ENCODE results near the gene FGD4.

The FGD4 gene

DNA sequence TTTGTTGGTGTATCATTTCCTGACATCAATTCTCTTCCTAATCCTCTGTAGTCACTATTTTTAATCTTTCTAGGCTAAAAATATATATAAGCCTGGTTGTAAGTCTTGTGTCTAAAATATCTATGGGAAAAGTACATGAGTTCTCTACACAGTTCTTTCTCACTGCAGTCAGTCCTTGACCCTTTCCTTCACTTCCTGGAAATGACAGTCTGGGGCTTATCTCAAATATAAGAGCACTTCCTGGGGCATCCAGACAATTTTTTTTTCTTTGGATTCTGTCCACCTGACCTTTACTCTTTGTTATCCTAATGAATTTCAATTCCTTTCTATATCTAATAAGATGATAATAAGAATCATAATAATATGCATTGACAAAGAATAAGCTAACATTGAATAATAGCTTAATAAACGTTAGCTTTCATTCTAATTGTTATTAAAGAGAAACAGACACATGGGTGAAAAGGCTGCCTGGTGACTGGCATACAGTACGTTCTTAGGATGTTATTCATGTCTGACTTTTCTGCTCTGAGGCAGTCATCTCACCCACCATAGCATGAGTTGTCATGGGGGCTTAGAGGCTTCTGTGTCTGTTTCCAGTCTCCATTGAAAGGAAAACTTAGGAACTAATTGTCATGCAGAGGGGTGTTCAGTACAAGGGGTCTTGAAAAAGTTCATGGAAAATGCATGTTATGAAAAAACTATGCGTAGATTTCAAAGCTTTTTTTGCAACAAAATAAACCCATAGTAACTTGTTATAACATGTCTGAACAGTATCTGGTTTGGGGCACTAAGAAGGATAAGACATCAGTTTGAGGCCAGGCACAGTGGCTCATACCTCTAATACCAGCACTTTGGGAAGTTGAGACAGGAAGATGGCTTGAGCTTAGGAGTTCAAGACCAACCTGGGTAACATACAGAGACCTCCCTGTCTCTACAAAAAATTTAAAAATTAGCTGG, 213.6 kb downstream of the FGD4 start:
- DNase-seq, result no peak

DNA sequence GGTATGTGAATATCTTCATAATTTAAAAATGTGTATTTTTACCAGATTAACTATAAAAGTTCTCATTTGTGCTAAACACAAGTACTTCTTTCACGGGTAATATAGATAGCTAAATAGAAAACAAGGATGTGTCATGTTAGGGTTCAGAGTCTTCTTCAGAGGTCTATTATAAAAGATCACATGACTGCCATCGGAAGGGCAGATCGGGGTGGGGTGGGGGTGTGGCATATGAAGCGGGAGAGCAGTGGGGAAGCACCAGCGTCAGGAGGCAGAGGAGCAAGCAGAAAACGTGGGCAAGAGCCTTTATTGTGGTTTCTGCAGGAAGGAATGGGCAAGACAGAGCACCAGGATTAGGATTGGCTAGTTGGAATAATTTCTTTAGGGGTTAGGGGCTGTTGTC, 216.1 kb downstream of the FGD4 start:
- no peak for DNase-seq

DNA sequence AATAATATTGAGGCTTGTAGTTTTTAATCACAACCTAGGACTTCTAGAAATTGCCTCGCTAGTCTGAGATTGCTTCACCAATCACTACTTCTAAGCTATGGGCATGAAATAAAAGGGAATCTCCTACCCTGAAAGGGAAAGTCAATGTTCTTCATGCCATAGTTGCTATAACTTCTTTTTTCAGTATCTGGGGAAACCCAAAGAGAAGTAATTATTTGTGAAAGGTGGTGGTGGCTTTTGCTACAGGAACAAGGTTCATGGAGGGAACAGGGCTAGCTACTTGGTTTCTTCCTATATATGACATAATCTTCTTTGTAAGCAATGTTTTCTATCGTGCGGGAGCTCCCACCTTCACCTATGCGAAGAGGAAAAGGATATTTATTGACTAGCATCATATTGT, 218.2 kb downstream of the FGD4 start:
- DNase-seq, result no peak

DNA sequence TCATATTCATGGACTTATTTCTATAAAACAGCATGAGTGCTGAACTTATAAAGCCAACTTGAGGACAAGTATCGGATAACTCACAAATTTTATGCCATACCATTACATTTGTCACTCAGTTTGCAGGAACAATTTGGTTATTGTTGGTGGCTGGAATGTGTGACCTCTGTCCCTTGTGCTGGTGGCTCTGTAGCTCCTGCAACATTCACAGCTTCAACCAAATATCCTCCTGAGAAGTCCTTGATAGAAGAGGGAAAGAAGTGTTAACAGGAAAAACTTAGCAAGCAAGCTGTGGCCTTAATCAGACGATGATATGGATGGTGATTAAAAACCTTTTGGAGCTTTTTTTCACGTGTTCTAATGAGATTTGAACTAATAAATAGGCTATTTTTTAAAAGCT, 218.8 kb downstream of the FGD4 start:
- DNase-seq, result no peak

DNA sequence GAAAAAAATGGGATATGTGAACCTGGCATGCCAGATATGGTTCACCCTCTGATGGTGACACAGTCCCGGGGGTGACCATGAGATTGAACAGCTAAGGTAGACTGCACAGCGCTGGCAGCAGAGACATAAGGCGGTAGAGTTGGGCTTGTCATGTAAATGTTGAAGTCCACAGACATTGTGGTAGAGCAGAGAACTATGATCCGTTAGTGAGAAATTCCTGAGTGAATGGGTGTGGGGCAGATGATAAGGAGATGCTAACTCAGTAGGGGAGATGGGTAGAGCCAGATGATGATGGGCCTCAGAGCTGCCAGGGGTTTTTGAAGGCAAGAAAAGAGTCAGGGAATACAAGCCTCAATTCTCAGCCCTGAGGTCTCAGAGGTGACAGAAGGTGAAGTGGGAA, 228.6 kb downstream of the FGD4 start:
- DNase-seq, result no peak

DNA sequence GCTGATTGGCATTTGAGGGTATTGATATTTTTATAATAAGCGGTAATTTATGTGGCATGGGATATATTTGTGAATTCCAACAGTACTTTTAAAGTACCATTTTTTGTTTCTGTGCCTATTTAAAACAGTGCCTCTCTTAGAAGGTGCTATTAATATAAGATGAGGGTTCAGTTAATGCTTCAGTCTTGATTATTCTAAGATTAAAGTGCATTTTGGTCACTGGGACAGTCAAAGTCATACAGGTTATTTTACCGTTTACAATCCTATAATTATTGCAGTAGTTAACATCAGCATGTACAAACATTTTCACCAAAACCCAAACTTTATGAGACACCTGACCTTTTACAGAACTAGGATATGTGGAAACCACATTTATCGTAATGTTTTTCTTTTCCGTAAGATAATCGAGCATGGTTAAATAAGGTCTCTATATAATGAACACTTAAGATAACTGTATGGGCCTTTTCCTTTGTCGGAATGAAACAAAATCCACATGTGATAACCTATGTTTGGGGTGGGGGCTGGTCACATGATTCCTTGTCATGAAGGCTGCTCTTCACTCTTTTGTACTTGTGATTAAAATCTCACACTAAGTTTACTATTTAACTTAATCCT, 242.0 kb downstream of the FGD4 start:
- DNase-seq, result no peak

DNA sequence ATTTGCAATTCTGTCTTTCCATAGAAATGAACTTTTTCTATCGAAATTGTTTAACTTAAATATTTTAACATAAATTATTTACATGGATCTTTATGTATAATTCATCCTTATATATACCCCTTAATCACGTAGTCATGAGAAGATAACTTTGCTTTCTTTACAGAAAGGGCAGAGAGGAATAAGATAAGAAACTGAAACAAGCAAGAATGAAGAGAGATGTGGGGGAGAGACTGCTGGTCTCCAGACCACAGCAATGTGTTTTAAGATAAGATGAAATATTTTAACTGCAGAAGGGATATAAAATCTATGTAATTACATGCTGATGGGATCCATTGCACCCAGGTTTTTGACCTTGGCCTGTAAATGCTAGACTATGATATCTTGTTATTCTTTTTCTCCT, 245.1 kb downstream of the FGD4 start:
- no peak for DNase-seq

DNA sequence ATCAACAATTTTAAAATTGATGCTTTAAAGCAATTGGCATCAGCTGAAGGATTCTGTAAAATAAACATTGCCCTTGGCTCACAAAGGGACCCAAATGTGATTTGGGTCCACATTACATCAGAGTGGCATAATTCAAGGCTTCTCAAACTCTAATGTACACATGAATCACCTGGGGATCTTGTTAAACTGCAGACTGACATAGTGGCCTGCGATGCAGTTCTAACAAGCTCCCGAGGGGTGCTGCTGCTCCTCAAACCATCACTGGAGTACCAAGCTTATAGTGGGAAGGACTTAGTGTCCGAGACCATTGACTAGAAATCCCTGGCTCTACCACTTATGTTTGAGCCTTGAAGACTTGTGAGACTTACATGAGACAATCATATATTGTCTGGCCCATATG, 247.9 kb downstream of the FGD4 start:
- no peak for DNase-seq

DNA sequence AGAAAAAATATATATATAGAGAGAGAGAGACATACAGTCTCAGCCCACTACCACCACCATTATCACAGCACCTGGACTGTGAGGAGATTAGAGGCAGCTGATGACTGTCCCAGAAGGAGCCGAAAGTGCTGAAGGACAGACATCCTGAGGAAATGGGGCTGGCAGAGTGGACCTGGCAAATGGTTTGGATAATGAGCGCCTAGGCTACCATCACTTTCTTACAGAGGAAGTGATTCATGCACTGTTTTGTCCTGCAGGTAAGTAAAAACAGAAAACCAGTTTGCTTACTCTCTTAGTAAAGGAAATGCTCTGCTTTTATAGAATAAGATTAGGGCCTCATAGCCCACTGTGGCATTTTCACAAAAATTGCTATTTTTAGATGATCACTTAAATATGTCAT, 251.2 kb downstream of the FGD4 start:
- DNase-seq, result no peak

DNA sequence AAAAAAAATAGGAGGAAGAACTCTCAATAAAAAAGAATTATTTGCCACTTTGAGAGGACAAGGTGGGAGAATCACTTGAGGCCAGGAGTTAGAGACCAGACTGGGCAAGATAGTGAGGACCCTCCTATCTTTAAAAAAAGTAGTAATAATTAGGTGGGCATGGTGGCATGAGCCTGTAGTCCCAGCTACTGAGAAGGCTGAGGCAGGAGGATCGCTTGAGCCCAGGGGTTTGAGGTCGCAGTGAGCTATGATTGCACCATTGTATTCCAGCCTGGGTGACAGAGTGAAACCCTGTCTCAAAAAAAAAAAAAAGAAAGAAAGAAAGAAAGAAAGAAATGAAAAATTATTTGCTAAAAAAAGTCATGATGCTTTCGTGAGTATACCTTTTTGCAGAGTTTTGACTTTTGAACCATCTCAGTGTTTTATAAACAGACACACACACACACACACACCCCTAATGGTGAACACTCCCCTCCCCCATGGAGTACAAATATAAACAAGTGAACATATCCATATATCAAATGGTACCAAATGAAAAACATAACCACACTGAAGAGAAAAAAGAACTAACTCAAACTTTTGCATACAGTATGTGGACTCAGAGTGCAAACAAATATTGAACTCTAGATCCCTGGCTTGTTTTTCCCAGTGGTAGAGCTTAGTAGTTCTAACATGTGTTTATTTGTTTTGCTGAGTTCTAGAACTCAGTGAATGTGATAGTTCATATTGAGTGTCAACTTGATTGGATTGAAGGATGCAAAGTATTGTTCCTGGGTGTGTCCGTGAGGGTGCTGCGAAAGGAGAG, 252.0 kb downstream of the FGD4 start:
- no peak for DNase-seq

DNA sequence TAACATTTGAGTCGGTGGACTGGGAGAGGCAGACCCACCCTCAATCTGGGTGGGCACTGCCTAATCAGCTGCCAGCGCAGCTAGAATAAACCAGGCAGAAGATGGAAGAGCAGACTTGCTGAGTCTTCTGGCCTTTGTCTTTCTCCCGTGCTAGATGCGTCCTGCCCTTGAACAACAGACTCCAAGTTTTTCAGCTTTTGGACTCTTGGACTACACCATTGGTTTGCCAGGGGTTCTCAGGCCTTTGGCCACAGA, 252.5 kb downstream of the FGD4 start:
- no peak for DNase-seq

DNA sequence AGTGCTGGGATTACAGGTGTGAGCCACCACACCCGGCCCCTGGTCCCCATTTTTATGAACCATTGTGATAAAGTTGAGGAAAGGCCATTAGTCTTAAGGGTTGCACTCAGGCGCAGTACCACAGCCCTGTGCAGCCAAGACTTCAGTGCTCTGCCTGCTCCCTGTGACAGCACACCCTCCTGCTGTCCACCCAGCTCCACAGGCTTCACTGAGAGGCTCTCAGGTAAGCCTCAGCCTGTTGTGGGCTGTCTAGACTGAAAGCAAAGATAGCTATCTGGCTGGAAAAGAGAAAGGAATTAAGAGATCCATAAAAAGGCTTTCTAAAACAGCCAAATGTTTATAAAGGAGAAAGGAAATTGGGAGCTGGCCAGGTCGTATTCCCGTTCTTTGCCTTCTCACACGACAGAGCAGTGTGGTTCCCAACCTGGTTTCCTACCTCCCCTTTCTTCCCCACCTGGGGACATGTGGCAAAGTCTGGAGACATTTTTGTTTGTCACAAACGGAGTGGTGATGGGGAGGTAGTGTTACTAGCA, 260.6 kb downstream of the FGD4 start:
- no peak for DNase-seq

DNA sequence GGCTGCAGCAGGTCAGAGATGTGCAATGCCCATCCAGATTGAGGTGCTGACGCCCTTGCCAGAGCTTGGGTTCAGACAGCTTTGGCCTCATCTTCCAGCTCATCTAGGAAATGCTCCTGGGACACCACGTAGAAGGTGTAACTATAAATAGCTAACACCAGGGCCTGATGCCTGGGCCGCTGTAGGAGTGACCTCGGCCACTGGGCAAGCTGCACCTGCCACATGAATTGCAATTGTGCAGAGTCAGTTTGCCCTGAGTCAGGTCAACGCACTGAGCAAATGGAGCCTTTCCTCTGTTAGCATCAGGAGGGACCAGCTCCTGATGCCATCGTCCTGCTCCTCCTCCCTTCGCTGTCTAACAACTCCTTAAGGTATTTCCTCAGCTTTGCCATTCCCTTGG, 262.3 kb downstream of the FGD4 start:
- no peak for DNase-seq

DNA sequence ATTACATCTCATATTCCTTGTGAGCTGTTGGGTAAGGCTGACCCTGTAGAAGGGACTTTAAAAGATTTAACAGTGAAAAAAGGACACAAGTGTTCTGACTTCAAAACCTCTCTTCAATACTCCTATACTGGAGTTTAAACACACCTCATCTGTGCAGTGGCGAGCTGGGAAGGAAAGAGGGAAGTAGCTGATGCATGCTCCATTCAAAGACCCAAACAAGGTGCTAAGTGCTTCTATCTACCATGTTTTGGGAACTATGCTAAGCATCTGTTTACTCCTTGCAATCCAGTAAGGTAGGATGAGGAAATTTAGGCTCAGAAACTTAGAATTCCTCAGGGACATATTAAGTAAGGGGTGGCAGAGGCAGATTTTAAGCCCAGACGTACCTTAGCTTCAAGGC, 263.3 kb downstream of the FGD4 start:
- DNase-seq, result no peak

DNA sequence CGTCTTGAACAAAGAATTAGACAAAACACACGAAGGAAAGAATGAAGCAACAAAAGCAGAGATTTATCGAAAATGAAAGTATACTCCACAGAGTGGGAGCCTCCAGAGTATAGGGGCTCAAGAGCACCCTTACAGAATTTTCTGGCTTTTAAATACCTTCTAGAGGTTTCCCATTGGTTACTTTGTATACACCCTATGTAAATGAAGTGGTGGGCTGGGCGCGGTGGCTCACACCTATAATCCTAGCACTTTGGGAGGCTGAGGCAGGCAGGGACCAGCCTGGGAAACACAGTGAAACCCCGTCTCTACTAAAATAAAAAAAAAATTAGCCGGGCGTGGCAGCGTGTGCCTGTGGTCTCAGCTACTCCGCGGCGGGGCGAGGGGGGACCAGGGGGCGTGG, 266.7 kb downstream of the FGD4 start:
- DNase-seq, result no peak

DNA sequence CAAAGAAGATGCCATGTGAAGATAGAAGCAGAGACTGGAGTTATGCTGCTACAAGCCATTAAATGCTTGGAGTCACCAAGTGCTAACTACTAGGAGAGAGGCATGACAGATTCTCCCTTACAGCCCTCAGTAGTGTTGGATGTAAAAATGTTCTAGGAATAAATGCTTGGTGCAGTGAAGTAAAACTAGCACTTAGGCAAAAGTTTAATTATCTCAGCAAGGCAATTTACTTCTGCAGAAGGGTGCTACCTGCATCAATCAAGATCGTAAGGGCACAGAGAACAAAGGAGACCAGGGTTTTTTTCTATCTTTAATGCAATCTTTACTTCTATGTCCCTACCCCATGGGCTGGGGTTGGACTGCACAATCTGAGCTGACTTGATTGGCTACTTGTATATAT, 270.2 kb downstream of the FGD4 start:
- no peak for DNase-seq

DNA sequence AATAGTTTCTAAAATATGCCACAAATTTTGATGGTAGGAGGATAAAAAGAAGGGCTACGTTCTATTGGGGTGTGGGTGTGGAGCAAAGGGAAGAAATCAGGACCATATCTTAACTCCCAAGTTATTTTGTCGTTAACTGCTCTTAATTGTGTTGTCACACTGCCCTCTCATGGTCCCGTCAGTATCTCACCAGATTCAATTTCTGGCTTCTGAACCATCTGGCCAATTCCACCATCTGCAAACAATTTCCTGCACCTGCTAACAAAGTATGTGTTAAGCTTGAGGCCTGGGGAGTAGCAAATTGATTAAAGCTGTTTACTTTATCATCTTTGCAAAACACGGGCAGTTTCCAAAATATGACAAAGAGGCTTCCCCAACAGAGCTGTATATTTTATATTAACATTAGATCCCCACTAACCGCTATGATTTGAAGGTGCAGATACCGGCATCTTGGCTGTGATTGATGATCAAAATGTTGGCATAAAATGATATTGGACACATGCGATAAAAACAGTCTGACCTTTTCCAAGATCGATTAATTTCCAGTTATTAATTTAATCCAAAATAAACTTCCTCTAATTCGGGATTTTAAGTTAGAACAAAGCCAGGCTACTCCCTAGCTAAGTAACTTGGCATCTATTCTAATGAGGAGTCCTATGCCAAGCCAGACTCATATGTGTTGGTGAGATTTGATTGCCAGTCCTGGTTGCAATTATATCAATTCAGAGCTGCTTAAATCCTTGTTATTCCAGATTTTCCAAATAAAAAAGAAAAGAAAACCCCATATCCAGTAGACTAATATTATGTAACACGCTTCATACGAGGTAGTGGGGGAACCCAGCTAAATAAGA, 272.8 kb downstream of the FGD4 start:
- peak; percentile 48 for DNase-seq

DNA sequence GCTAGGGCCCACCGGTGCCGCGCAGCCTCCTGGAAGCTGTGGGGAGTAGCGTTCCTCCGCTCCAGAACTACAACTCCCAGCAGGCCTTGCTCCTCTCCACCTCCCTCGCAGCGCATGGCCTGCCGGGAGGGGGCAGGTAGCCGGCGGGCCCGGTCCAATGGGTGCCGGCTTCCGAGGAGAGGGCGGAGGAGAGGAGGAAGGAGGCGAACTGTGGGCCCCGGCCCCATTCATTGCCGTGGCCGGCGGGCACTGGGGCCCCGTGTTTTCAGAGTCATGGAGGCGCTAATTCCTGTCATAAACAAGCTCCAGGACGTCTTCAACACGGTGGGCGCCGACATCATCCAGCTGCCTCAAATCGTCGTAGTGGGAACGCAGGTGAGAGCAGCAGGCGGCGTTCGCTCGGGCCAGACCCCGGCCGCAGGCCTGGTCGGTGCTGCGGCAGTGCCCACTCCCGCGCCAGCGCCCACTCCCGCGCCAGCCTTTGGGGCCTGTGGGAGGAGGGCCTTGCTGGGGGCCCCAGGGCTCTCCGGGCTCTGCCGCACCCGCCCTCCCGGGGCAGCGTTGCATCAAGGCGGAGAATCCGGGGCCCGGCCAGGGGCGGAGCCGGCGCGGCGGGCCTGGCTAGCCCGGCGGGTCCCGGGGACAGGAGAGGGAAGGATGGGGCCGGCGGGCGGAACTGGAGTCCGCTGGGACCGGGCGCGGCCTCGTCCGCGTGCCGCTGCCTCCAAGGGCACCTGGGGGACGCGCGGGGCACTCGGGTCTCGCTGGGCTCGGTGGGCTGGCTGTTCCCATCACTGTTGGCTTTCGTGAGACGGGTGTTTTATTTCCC, 279.9 kb downstream of the FGD4 start, which contains the start of gene DNM1L:
Gene DNM1L (plus strand): TSS at position 211 of the 829 bp plus-strand sequence. CDS start 63 bp downstream, at position 274.
- DNase-seq, result peak; percentile 49

DNA sequence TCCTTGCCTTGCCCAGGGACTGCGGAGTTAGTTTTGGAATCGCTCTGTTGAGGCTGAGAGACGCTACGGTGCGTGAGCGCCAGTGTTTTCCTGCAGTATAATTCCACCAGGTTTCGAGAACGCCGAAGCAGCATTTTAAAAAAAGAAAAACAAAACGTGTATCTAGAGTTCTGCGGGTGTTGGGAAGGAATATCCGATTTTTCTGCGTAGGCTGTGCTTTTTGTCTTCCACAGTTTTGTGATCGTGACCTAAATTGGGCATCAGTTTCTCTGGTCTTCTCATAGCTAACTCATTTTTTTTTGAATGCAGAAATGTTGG, 280.5 kb downstream of the FGD4 start:
- DNase-seq, result no peak

DNA sequence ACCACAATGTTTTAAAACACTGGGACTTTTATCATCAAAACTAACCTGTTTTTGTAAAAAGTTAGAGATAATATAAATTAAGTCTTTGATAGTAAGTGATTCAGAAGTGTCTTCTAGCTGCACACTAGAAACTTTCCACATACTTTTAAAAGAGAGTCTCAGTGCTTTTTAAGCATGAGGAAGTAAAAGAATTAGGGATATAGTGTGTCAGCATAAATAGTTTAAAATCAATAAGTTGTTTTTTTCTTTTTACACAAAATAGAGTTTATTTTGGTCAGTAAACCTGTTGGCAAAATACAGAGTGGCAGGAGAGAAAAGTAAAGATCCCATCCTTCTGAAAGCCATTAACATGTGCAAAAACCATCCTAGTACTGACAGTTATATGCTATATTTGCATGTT, 281.4 kb downstream of the FGD4 start:
- no peak for DNase-seq

DNA sequence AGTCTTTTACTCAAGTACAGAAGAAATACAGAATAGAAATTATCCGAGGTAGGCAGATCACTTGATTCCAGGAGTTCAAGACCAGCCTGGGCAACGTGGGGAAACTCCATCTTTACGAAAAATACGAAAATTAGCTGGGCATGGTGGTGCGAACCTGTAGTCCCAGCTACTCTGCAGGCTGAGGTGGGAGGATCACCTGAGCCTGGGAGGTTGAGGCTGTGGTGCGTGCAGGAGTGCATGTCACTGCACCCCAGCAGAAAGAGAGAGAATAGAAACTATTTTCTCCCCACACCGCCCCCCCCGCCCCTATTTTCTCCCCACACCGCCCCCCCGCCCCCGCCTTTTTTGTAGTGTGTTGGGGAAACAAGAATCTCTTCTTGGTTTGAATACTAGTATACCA, 281.9 kb downstream of the FGD4 start:
- DNase-seq, result no peak

DNA sequence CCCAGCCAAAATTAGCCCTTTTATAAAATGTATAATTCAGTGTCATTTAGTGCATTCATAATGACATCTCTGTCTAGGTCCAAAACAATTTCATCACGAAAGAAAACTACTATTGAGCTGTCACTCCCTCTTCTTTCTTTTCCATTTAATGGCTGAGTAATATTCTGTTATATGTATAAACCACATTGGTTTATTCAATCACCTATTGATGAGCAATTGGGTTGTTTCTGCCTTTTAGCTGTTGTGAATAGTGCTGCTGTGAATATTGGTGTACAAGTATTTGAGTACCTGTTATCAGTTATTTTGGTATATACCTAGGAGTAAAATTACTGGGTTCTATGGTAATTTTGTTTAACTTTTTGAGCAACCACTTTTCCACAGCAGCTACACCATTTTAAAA, 287.0 kb downstream of the FGD4 start:
- no peak for DNase-seq

All from NCI-H524 treated with DMSO at 0.1 percent for 48 hours (cell line).